K562 (cell line): ENCODE measurements around the gene STX11. TPM values are rescaled to one million over a fixed set of nuclear protein-coding genes. Genes with fewer than 3 reads are reported as not detected.
A peak's percentile ranks its signal among the peaks of the same experiment; 100 is the strongest.

ENCODE experiments used
- ATAC-seq: fragments of 200-7000 bp; cut with Tn5 transposase; 3 replicates; pipeline ENCODE4 v1.9.1; 2020; ENCODE audit warnings: moderate library complexity
- BruUV-seq: library from RNA; stranded (reverse); fragments of 400-500 nt; replicated peaks from 2 replicates; lab custom pipeline; 2021; lab: Mats Ljungman, UMichigan
- CTCF ChIA-PET: fragments of 300-600 bp; formaldehyde crosslinking; extraction: SDS; loops from one replicate; lab custom pipeline; 2021; ENCODE audit warnings: low intra/inter-chr PET ratio; lab: Yijun Ruan, JAX
- POLR2A ChIA-PET: fragments of 300-600, 350-650 bp; sonication (Branson Sonifier 250); formaldehyde crosslinking; extraction: SDS; loops from one replicate; lab custom pipeline; 2021; ENCODE audit warnings: antibody characterized with exemption, inconsistent platforms; lab: Yijun Ruan, JAX
- DNase-seq, 4 experiments: peaks; one replicate each; pipeline versions ENCODE4 v3.0.0 to v3.0.0-alpha.2; 2011 to 2018; ENCODE audit warnings: low spot score in 3 of 4, mixed read lengths in 3 of 4; ENCODE audit errors: extremely low read depth in 1 of 4
- FAIRE-seq: peaks from 2 replicates; lab custom pipeline; 2011; peaks lifted over from hg19 to GRCh38; lab: Jason Lieb, UNC
- H2AFZ ChIP-seq: 2 replicates; pipeline ENCODE4 v1.6.0; 2011; ENCODE audit warnings: low read depth, low read length, control low read depth, inconsistent platforms
- H3K27ac ChIP-seq: fragments of 200-600 bp; 3 replicates; pipeline ENCODE4 v1.8.0; 2011; ENCODE audit warnings: low read depth, mild to moderate bottlenecking, control low read depth, inconsistent platforms, low read length, moderate library complexity, mixed read lengths; ENCODE audit errors: extremely low read depth
- H3K27me3 ChIP-seq, 2 experiments: fragments of 300-600 bp in 1 of 2; 2 replicates in 1 of 2; 3 replicates in 1 of 2; pipeline versions ENCODE4 v1.6.0 to v1.8.0; 2011; ENCODE audit warnings: inconsistent platforms in 2 of 2, low read length in 2 of 2, mild to moderate bottlenecking in 1 of 2, mixed read lengths in 1 of 2, moderate library complexity in 1 of 2; ENCODE audit not compliant: control insufficient read depth in 2 of 2, insufficient read depth in 2 of 2
- H3K36me3 ChIP-seq: fragments of 300-600 bp; 3 replicates; pipeline ENCODE4 v1.8.0; 2011; ENCODE audit warnings: mild to moderate bottlenecking, low read length, inconsistent platforms; ENCODE audit not compliant: control insufficient read depth, insufficient read depth
- H3K4me1 ChIP-seq, 2 experiments: fragments of 200-600 bp in 1 of 2; replicated peaks in 1 of 2; 2 replicates in 1 of 2; 3 replicates in 1 of 2; pipeline versions ENCODE4 v1.5.1 to v1.8.0; 2011; ENCODE audit warnings: inconsistent platforms in 2 of 2, low read length in 2 of 2, mild to moderate bottlenecking in 1 of 2, mixed read lengths in 1 of 2, moderate library complexity in 1 of 2; ENCODE audit not compliant: control insufficient read depth in 2 of 2, insufficient read depth in 2 of 2
- H3K4me2 ChIP-seq: 2 replicates; pipeline ENCODE4 v1.6.1; 2011; ENCODE audit warnings: low read length, control low read depth, inconsistent platforms, mixed read lengths; ENCODE audit not compliant: insufficient read depth
- H3K4me3 ChIP-seq: fragments of 200-600 bp; sonication (generic), shearing (Covaris generic); 2 replicates; pipeline ENCODE4 v1.5.1; 2016; ENCODE audit warnings: control low read depth, inconsistent platforms
- H3K79me2 ChIP-seq: fragments of 200-600 bp; 3 replicates; pipeline ENCODE4 v1.8.0; 2011; ENCODE audit warnings: low read length, inconsistent platforms; ENCODE audit not compliant: control insufficient read depth, insufficient read depth
- H3K9ac ChIP-seq, 2 experiments: 2 replicates each; pipeline versions ENCODE4 v1.6.0 to v1.6.1; 2011; ENCODE audit warnings: low read depth in 2 of 2, low read length in 2 of 2, control low read depth in 1 of 2, inconsistent platforms in 1 of 2, mild to moderate bottlenecking in 1 of 2, mixed read lengths in 1 of 2; ENCODE audit not compliant: insufficient read depth in 1 of 2
- H3K9me1 ChIP-seq: one replicate; pipeline ENCODE4 v1.6.0; 2011; ENCODE audit warnings: inconsistent platforms, mild to moderate bottlenecking, low read length, moderate library complexity; ENCODE audit not compliant: control insufficient read depth, insufficient read depth
- H3K9me3 ChIP-seq: replicated peaks from 2 replicates; pipeline ENCODE4 v1.5.1; 2011; ENCODE audit warnings: low read depth, low read length, inconsistent platforms; ENCODE audit not compliant: control insufficient read depth, insufficient read depth
- H4K20me1 ChIP-seq: replicated peaks from 2 replicates; pipeline ENCODE4 v1.6.1; 2011; ENCODE audit warnings: low read length, inconsistent platforms, mixed read lengths; ENCODE audit not compliant: control insufficient read depth, insufficient read depth
- BRF2 ChIP-seq: IDR thresholded peaks from 3 replicates; pipeline ENCODE4 v1.6.1; 2011; ENCODE audit warnings: borderline replicate concordance, mild to moderate bottlenecking; ENCODE audit not compliant: insufficient read length, insufficient read depth
- CBFA2T3 ChIP-seq: fragments of 450-650 bp; IDR thresholded peaks from 2 replicates; pipeline ENCODE4 v1.6.1; 2017
- FOXK2 ChIP-seq, 2 experiments: fragments of 450-650 bp; IDR thresholded peaks in 1 of 2; conservative IDR thresholded peaks in 1 of 2; 2 replicates each; pipeline ENCODE4 v1.6.1; 2016; ENCODE audit warnings: low read depth in 2 of 2, mild to moderate bottlenecking in 1 of 2
- MAFF ChIP-seq: IDR thresholded peaks from 2 replicates; pipeline ENCODE4 v1.6.1; 2012; ENCODE audit warnings: low read length, improper control_type of control experiment
- MBD1 ChIP-seq: fragments of 250-450 bp; sonication (Bioruptor Pico); IDR thresholded peaks from 2 replicates; pipeline ENCODE4 v1.8.0; 2022; ENCODE audit warnings: inconsistent platforms
- SAP30 ChIP-seq: fragments of 200-600 bp; sonication (generic); IDR thresholded peaks from 2 replicates; pipeline ENCODE4 v1.6.1; 2012; ENCODE audit warnings: borderline replicate concordance, low read depth, mild to moderate bottlenecking, moderate library complexity, low read length, control low read depth, inconsistent platforms; ENCODE audit not compliant: insufficient read depth, poor library complexity, severe bottlenecking
- TFE3 ChIP-seq: fragments of 450-650 bp; formaldehyde crosslinking; IDR thresholded peaks from 2 replicates; pipeline ENCODE4 v1.4.0; 2020; ENCODE audit warnings: mild to moderate bottlenecking, mixed read lengths
- TRIM28 ChIP-seq: fragments of 450-650 bp; IDR thresholded peaks from 2 replicates; pipeline ENCODE4 v1.6.1; 2017
- WGBS: fragments of 100-300 bp; shearing (Covaris generic); methylation state at CpG from one replicate; pipeline ENCODE4 v1.1.6; 2016; ENCODE audit warnings: low coverage, mixed read lengths; ENCODE audit not compliant: insufficient coverage; ENCODE audit errors: missing lambda C conversion rate; 5-methylcytosine and 5-hydroxymethylcytosine counted together
- in situ Hi-C: fragments of 300-500 bp; cut with MboI; formaldehyde crosslinking; loops from 4 replicates; pipeline ENCODE4 v1.15.0; 2018; ENCODE audit warnings: inconsistent platforms, mixed read lengths
- intact Hi-C: fragments of 100-400 bp; cut with micrococcal nuclease; formaldehyde crosslinking; loops from 2 replicates; pipeline ENCODE4 v1.14.2; 2022
- polyA plus RNA-seq, 8 experiments: library from polyadenylated mRNA; depleted of rRNA in 4 of 8; stranded (reverse) in 5 of 8; unstranded in 3 of 8; fragments of >200 nt; fragmentation: Nextera tagmentation in 2 of 8; fragmentation: Illumina TruSeq in 1 of 8; extraction: Ambion mirVana in 2 of 8; extraction: Trizol in 1 of 8; gene quantifications; 2 replicates each; pipeline versions ENCODE4 v1.2.1 to v1.2.3, GENCODE V29; 2011 to 2014; ENCODE audit warnings: inconsistent platforms in 1 of 8, missing spikeins in 1 of 8
- total RNA-seq, 7 experiments: library from RNA; depleted of rRNA in 6 of 7; stranded (reverse); fragments of >200 nt in 6 of 7; fragmentation: Illumina TruSeq in 2 of 7; extraction: Trizol in 2 of 7; gene quantifications; 2 replicates each; pipeline versions ENCODE4 v1.2.1 to v1.2.3, GENCODE V29; 2011 to 2021; ENCODE audit warnings: low replicate concordance in 1 of 7

Gene STX11
- total and polyA plus RNA-seq, 9 of the 15 experiments (the other 6 are each of a cell fraction or from before 2014, with no cell fraction given) = 0.06 to 0.73 (median 0.40) TPM

GRCh38 chr6:144232832-144233230 lies 82.5 kb downstream of the STX11 start (continued):
- TF ChIP-seq MAFF (no peak), FOXK2 (conservative IDR thresholded peaks at IDR 0.05 in 1 of 2, IDR thresholded peaks at IDR 0.05 in 1 of 2; ENCODE audit: low read depth in 2 of 2) (no peak), TRIM28 (no peak), MBD1 (no peak)

GRCh38 chr6:144234399-144234798 lies 84.1 kb downstream of the STX11 start:
- Histone ChIP-seq H3K4me1 (no peaks in the 10 kb centered on the region), H3K27ac (no peak overlapping the region), H3K9me3 (no peaks in the 10 kb centered on the region), H2AFZ (no peak overlapping the region), H3K9ac (no peak overlapping the region), H4K20me1 (no peaks in the 10 kb centered on the region), H3K79me2 (no peaks in the 10 kb centered on the region), H3K4me2 (no peak overlapping the region), H3K4me3 (no peak overlapping the region), H3K9me1 (no peaks in the 10 kb centered on the region), H3K27me3 (peaks cover 2 to 6% of the 10 kb centered on the region in 2 experiments; a peak in 3 of 5 replicates), H3K36me3 (no peaks in the 10 kb centered on the region)
- no peak for TF ChIP-seq CBFA2T3
- TF ChIP-seq BRF2 = no peak
- TF ChIP-seq SAP30 = no peak
- peak; percentile 64 for TF ChIP-seq TFE3 (CRISPR knock-in tag)
- intact Hi-C loops (no loop called here), in situ Hi-C loops (no loop called here)
- ChIA-PET POLR2A (interaction anchor here (0.8 kb wide), 1 partner anchor 11 kb away, joined by 3 read pairs; no protein-coding TSS in a partner anchor), CTCF (no interaction called here)
- 4% methylated on average over 3 of the region's 3 CpGs for WGBS
- FAIRE-seq = no peak
- DNase-seq = no peak
- ATAC-seq = no peak
- no TSS peak for BruUV-seq
